ENCODE results near the gene IKBIP. TPM values are rescaled to one million over a fixed set of nuclear protein-coding genes. Genes with fewer than 3 reads are reported as not detected.
"Not testable (repeated sequence)": the region's sequence is repeated elsewhere in the genome, so short reads cannot be mapped to it uniquely, and the experiment has no call there.

Gene IKBIP
- total and polyA plus RNA-seq, 9 donors: 22.2 to 34.8 (median 23.7) TPM

DNA sequence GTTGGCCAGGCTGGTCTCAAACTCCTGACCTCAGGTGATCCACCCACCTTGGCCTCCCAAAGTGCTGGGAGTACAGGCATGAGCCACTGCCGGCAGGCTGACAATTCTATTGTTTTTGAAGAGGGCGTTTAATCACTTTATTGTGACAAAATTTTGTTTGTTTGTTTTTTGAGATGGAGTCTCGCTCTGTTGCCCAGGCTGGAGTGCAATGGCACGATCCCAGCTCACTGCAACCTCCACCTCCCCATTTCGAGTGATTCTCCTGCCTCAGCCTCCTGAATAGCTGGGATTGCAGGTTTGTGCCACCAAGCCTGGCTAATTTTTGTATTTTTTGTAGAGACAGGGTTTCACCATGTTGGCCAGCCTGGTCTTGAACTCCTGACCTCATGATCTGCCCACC lies 1.8 kb downstream of the IKBIP start:
- H3K4me3 ChIP-seq (ENCODE audit: low read length): not testable (repeated sequence)

DNA sequence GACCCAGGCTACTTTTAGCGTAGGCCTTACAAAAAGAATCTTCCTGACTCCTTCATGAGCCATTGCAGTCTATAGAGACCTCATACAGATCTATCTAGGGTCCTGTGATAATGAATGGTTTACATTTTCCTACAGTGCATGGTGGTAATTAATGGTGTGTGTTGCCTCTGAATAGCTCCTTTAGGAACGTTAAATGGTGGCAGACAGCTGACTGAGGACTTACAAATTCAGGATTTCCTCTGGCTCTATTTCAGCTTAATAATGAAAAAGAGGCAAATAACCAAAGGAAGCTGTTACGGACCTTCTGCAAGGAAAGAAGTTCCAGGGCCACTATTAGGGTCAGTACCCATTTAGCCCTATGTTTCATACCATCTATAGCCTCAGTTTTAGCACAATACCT lies 5.1 kb downstream of the IKBIP start:
- Histone ChIP-seq H3K27me3 (ENCODE audit: control insufficient read depth, insufficient read depth, low read length) (no peaks in the 10 kb centered on the region), H3K4me3 (ENCODE audit: low read length) (no peak overlapping the region), H3K36me3 (ENCODE audit: control insufficient read depth, insufficient read depth, low read length) (no peaks in the 10 kb centered on the region), H3K4me1 (ENCODE audit: control insufficient read depth, insufficient read depth, low read length) (no peaks in the 10 kb centered on the region), H3K9me3 (replicated peaks; ENCODE audit: control insufficient read depth, low read depth, low read length) (no peaks in the 10 kb centered on the region), H3K27ac (ENCODE audit: low read length) (no peak overlapping the region)
- 60% methylated on average over 1 of the region's 3 CpGs for WGBS (ENCODE audit: insufficient coverage)
- peak; percentile 11 for DNase-seq

More for the DNA sequence above, 1.8 kb downstream of the IKBIP start:
- H3K9me3 ChIP-seq (replicated peaks; ENCODE audit: control insufficient read depth, low read depth, low read length); H3K27ac ChIP-seq (ENCODE audit: low read length); H3K36me3 ChIP-seq (ENCODE audit: control insufficient read depth, insufficient read depth, low read length); H3K27me3 ChIP-seq (ENCODE audit: control insufficient read depth, insufficient read depth, low read length); H3K4me1 ChIP-seq (ENCODE audit: control insufficient read depth, insufficient read depth, low read length); DNase-seq: not testable (repeated sequence)
- WGBS (ENCODE audit: insufficient coverage): 80% methylated on average over 1 of the region's 5 CpGs

DNA sequence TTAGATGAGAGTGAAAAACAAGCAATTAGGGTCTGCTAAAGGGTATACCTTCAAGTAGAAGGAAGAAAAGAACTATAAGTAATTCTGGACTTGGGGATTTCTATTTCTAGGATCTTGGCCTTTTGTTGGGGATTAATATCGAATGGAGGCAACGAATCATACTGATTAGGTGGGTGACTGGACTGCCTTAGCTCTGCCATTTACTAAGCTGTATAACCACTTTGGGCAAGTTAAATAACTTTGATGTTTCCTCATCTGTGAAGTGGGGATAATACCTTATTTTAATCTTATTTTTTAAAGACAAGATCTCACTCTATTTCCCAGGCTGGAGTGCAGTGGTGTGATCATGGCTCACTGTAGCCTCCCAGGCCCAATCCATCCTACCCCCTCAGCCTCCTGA lies 6.6 kb downstream of the IKBIP start:
- Histone ChIP-seq H3K4me1 (ENCODE audit: control insufficient read depth, insufficient read depth, low read length) (no peaks in the 10 kb centered on the region), H3K4me3 (ENCODE audit: low read length) (no peak overlapping the region), H3K27me3 (ENCODE audit: control insufficient read depth, insufficient read depth, low read length) (no peaks in the 10 kb centered on the region), H3K9me3 (replicated peaks; ENCODE audit: control insufficient read depth, low read depth, low read length) (no peaks in the 10 kb centered on the region), H3K36me3 (ENCODE audit: control insufficient read depth, insufficient read depth, low read length) (no peaks in the 10 kb centered on the region), H3K27ac (ENCODE audit: low read length) (no peak overlapping the region)
- no CpG with 5 or more reads among the region's 2 CpGs for WGBS (ENCODE audit: insufficient coverage)
- DNase-seq: no peak

- Histone ChIP-seq H3K9me3 (replicated peaks; ENCODE audit: control insufficient read depth, low read depth, low read length) (no peaks in the 10 kb centered on the region), H3K4me1 (ENCODE audit: control insufficient read depth, insufficient read depth, low read length) (no peaks in the 10 kb centered on the region), H3K36me3 (ENCODE audit: control insufficient read depth, insufficient read depth, low read length) (peaks cover 4% of the 10 kb centered on the region), H3K4me3 (ENCODE audit: low read length) (no peak overlapping the region), H3K27me3 (ENCODE audit: control insufficient read depth, insufficient read depth, low read length) (no peaks in the 10 kb centered on the region), H3K27ac (ENCODE audit: low read length) (no peak overlapping the region)
- DNase-seq: no peak
- no CpG with 5 or more reads among the region's 2 CpGs for WGBS (ENCODE audit: insufficient coverage)
These were observed 7.5 kb downstream of the IKBIP start for GRCh38 chr12:98637068-98637467.

DNA sequence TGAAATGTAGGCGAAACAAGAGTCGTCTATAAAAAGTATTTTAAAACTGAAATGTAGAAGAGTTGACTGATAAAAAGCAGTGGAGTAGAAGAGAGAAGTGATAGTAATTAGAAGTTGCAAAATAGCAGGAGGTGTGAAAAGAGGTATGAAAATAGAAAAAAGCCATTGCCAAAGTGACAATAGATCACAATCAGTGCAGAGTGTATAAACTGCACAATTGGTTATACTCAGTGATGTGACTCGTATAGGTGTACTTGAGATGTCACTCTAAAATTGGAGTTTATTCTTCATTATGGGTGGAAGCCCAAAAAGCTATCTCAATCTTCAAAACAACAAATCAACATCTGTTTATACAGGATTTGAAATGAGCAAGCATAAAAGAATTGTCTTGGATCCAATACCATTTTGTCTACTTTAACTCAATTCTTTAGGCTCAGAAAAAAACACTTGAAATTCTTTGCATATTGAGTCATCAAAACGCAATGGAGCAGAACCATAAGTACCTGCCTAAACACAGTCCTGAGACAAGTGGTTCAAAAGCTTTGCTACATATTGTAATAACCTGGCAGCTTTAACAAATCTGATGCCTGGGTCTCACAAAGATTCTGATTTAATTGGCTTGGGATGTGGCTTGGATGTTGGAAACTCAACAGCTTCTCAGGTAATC lies 8.8 kb downstream of the IKBIP start:
- DNase-seq: no peak
- no peaks in the 10 kb centered on the region for H3K4me1 ChIP-seq (ENCODE audit: control insufficient read depth, insufficient read depth, low read length)
- peaks cover 4% of the 10 kb centered on the region for H3K36me3 ChIP-seq (ENCODE audit: control insufficient read depth, insufficient read depth, low read length)
- no peak overlapping the region for H3K27ac ChIP-seq (ENCODE audit: low read length)
- H3K4me3 ChIP-seq (ENCODE audit: low read length): no peak overlapping the region
- WGBS (ENCODE audit: insufficient coverage): 100% methylated on average over 2 of the region's 4 CpGs
- H3K27me3 ChIP-seq (ENCODE audit: control insufficient read depth, insufficient read depth, low read length): no peaks in the 10 kb centered on the region
- no peaks in the 10 kb centered on the region for H3K9me3 ChIP-seq (replicated peaks; ENCODE audit: control insufficient read depth, low read depth, low read length)

DNA sequence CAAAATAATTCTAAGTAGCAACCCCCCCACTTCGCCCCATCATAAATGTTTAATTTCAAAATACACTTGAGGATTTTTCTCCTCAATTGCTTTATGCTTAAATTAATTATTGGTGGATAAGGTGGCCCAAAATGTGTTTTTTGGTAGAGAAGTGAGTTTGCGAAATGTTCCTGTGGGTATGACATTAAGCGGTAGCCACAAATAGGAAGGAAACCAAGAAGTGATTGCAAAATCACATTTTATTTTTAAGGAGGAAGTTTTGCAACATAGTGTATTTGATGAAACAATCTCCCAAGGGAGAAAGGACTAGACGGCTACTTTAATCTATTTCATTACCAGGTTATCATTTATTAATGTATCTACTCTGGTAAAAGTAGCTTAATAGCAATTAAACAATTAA lies 25.6 kb downstream of the IKBIP start:
- no peak overlapping the region for H3K27ac ChIP-seq (ENCODE audit: low read length)
- DNase-seq: peak; percentile 48
- H3K9me3 ChIP-seq (replicated peaks; ENCODE audit: control insufficient read depth, low read depth, low read length): no peaks in the 10 kb centered on the region
- H3K4me1 ChIP-seq (ENCODE audit: control insufficient read depth, insufficient read depth, low read length): no peaks in the 10 kb centered on the region
- H3K36me3 ChIP-seq (ENCODE audit: control insufficient read depth, insufficient read depth, low read length): no peaks in the 10 kb centered on the region
- no peaks in the 10 kb centered on the region for H3K27me3 ChIP-seq (ENCODE audit: control insufficient read depth, insufficient read depth, low read length)
- no peak overlapping the region for H3K4me3 ChIP-seq (ENCODE audit: low read length)
- no CpG with 5 or more reads among the region's 4 CpGs for WGBS (ENCODE audit: insufficient coverage)

DNA sequence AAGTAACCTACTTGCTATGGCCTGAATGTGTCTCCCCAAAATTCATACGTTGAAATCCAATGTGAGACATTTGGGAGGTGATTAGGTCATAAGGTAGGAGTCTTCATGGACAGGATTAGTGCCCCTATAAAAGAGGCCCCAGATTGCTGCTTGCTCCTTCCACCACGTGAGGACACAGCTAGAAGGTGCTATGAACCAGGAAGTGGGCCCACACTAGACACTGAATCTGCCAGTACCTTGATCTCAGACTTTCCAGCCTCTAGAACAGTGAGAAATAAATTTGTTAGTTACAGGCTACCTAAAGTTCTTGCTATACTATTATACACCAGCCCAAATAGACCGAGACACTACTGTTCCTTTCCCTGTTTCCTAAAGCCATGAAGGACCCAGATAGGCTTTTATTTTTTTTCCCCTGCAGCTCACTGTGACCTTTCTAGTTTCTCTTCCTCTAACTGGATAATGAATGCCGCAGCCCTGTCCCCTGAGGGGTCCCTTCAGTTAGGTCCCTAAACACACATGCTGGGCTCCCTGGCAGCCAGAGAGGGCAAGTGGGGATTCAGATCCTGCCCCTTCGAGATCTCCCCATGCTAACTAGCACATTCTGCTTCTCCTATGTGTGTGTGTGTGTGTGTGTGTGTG lies 31.8 kb downstream of the IKBIP start:
- 83% methylated on average over 2 of the region's 5 CpGs for WGBS (ENCODE audit: insufficient coverage)

GRCh38 chr12:98610596-98610995 lies 34.0 kb downstream of the IKBIP start:
- no CpG with 5 or more reads among the region's 2 CpGs for WGBS (ENCODE audit: insufficient coverage)
- Histone ChIP-seq H3K27me3 (ENCODE audit: control insufficient read depth, insufficient read depth, low read length) (no peaks in the 10 kb centered on the region), H3K36me3 (ENCODE audit: control insufficient read depth, insufficient read depth, low read length) (peaks cover 4% of the 10 kb centered on the region), H3K4me3 (ENCODE audit: low read length) (no peak overlapping the region), H3K4me1 (ENCODE audit: control insufficient read depth, insufficient read depth, low read length) (no peaks in the 10 kb centered on the region), H3K9me3 (replicated peaks; ENCODE audit: control insufficient read depth, low read depth, low read length) (no peaks in the 10 kb centered on the region), H3K27ac (ENCODE audit: low read length) (no peak overlapping the region)
- DNase-seq: no peak

More for the DNA sequence above, 31.8 kb downstream of the IKBIP start:
- DNase-seq: peak; percentile 18
- no peak overlapping the region for H3K4me3 ChIP-seq (ENCODE audit: low read length)
- peaks cover 4% of the 10 kb centered on the region for H3K36me3 ChIP-seq (ENCODE audit: control insufficient read depth, insufficient read depth, low read length)
- H3K27me3 ChIP-seq (ENCODE audit: control insufficient read depth, insufficient read depth, low read length): no peaks in the 10 kb centered on the region
- H3K27ac ChIP-seq (ENCODE audit: low read length): no peak overlapping the region
- H3K4me1 ChIP-seq (ENCODE audit: control insufficient read depth, insufficient read depth, low read length): no peaks in the 10 kb centered on the region
- no peaks in the 10 kb centered on the region for H3K9me3 ChIP-seq (replicated peaks; ENCODE audit: control insufficient read depth, low read depth, low read length)

- H3K27ac ChIP-seq (ENCODE audit: low read length): no peak overlapping the region
- DNase-seq: peak; percentile 11
- H3K27me3 ChIP-seq (ENCODE audit: control insufficient read depth, insufficient read depth, low read length): no peaks in the 10 kb centered on the region
- H3K4me3 ChIP-seq (ENCODE audit: low read length): no peak overlapping the region
- no peaks in the 10 kb centered on the region for H3K4me1 ChIP-seq (ENCODE audit: control insufficient read depth, insufficient read depth, low read length)
- H3K36me3 ChIP-seq (ENCODE audit: control insufficient read depth, insufficient read depth, low read length): peaks cover 27% of the 10 kb centered on the region
- no CpG with 5 or more reads among the region's 2 CpGs for WGBS (ENCODE audit: insufficient coverage)
- no peaks in the 10 kb centered on the region for H3K9me3 ChIP-seq (replicated peaks; ENCODE audit: control insufficient read depth, low read depth, low read length)
These were observed 38.1 kb downstream of the IKBIP start for GRCh38 chr12:98606359-98606988.

DNA sequence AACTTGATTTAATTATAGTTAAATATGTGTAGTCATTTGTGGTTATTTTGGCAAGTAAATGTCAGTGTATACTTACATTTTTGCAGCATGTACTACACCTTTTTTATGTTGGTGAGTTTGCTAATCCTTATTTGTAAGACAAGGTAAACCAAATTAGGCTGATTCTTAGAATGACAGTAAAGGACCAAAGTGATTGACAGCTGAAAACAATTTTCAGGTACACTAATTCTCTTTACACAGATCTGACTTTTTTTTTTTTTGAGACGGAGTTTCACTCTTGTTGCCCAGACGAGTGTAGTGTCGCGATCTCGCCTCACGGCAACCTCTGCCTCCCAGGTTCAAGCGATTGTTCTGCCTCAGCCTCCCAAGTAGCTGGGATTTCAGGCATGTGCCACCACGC lies 42.7 kb downstream of the IKBIP start:
- Histone ChIP-seq H3K27ac (ENCODE audit: low read length) (no peak overlapping the region), H3K4me1 (ENCODE audit: control insufficient read depth, insufficient read depth, low read length) (no peaks in the 10 kb centered on the region), H3K36me3 (ENCODE audit: control insufficient read depth, insufficient read depth, low read length) (peaks cover 54% of the 10 kb centered on the region), H3K4me3 (ENCODE audit: low read length) (no peak overlapping the region), H3K27me3 (ENCODE audit: control insufficient read depth, insufficient read depth, low read length) (no peaks in the 10 kb centered on the region), H3K9me3 (replicated peaks; ENCODE audit: control insufficient read depth, low read depth, low read length) (no peaks in the 10 kb centered on the region)
- DNase-seq: no peak
- WGBS (ENCODE audit: insufficient coverage): 72% methylated on average over 4 of the region's 8 CpGs
